GM12878 (cell line): ENCODE measurements around the gene PREX1. TPM values are rescaled to one million over a fixed set of nuclear protein-coding genes. Genes with fewer than 3 reads are reported as not detected.

ENCODE experiments used
- ATAC-seq: fragments of 200-7000 bp; cut with Tn5 transposase; 3 replicates; pipeline ENCODE4 v1.9.1; 2020; ENCODE audit warnings: mild to moderate bottlenecking, moderate library complexity
- BruUV-seq: library from RNA; stranded (reverse); fragments of 400-500 nt; replicated peaks from 2 replicates; lab custom pipeline; 2021; lab: Mats Ljungman, UMichigan
- CTCF ChIA-PET: fragments of 300-600 bp; sonication (Branson Sonifier 250); formaldehyde crosslinking; extraction: SDS; loops from one replicate; lab custom pipeline; 2021; ENCODE audit warnings: inconsistent platforms; lab: Yijun Ruan, JAX
- POLR2A ChIA-PET: fragments of 350-600 bp; formaldehyde crosslinking; extraction: SDS; loops from one replicate; lab custom pipeline; 2021; ENCODE audit warnings: inconsistent platforms; lab: Charles Lee
- RAD21 ChIA-PET: fragments of 300-600 bp; sonication (Branson Sonifier 250); formaldehyde crosslinking; loops from one replicate; lab custom pipeline; 2023; ENCODE audit warnings: antibody characterized with exemption; ENCODE audit not compliant: unreplicated experiment; lab: Charles Lee
- SMC1A ChIA-PET: fragments of 300-600 bp; sonication (Branson Sonifier 250); formaldehyde crosslinking; loops from one replicate; lab custom pipeline; 2023; ENCODE audit not compliant: unreplicated experiment, uncharacterized antibody; lab: Charles Lee
- DNase-seq: peaks from one replicate; pipeline ENCODE4 v3.0.0-alpha.2; 2011; ENCODE audit warnings: low read depth, low spot score
- FAIRE-seq: peaks from 3 replicates; lab custom pipeline; 2011; peaks lifted over from hg19 to GRCh38; lab: Jason Lieb, UNC
- H2AFZ ChIP-seq: 2 replicates; pipeline ENCODE4 v1.6.0; 2011; ENCODE audit warnings: low read depth, low read length, control low read depth; ENCODE audit not compliant: control insufficient read depth
- H3K27ac ChIP-seq: 2 replicates; pipeline ENCODE4 v1.5.1; 2011; ENCODE audit warnings: control low read depth; ENCODE audit not compliant: control insufficient read depth, insufficient read depth
- H3K27me3 ChIP-seq, 2 experiments: replicated peaks in 1 of 2; 2 replicates each; pipeline versions ENCODE4 v1.6.0 to v1.6.1; 2011; ENCODE audit warnings: low read length in 1 of 2; ENCODE audit not compliant: control insufficient read depth in 2 of 2, insufficient read depth in 2 of 2
- H3K36me3 ChIP-seq, 2 experiments: 2 replicates each; pipeline ENCODE4 v1.5.1; 2011; ENCODE audit warnings: low read length in 1 of 2; ENCODE audit not compliant: control insufficient read depth in 2 of 2, insufficient read depth in 2 of 2
- H3K4me1 ChIP-seq: 2 replicates; pipeline ENCODE4 v1.6.1; 2011; ENCODE audit warnings: mild to moderate bottlenecking, low read length, moderate library complexity, mixed read lengths; ENCODE audit not compliant: control insufficient read depth, insufficient read depth
- H3K4me2 ChIP-seq: 2 replicates; pipeline ENCODE4 v1.6.0; 2011; ENCODE audit warnings: control low read depth; ENCODE audit not compliant: control insufficient read depth, insufficient read depth
- H3K4me3 ChIP-seq: fragments of 200-600 bp; sonication (generic); 2 replicates; pipeline ENCODE4 v1.5.1; 2016
- H3K79me2 ChIP-seq: 2 replicates; pipeline ENCODE4 v1.6.0; 2011; ENCODE audit warnings: low read length; ENCODE audit not compliant: control insufficient read depth, insufficient read depth
- H3K9ac ChIP-seq: 2 replicates; pipeline ENCODE4 v1.8.0; 2011; ENCODE audit warnings: low read length, control low read depth, mixed read lengths; ENCODE audit not compliant: control insufficient read depth, insufficient read depth
- H3K9me3 ChIP-seq: replicated peaks from 3 replicates; pipeline ENCODE4 v1.5.1; 2011; ENCODE audit warnings: mild to moderate bottlenecking, low read length; ENCODE audit not compliant: control insufficient read depth, insufficient read depth
- H4K20me1 ChIP-seq: 2 replicates; pipeline ENCODE4 v1.6.0; 2011; ENCODE audit not compliant: control insufficient read depth, insufficient read depth
- CHD2 ChIP-seq: IDR thresholded peaks from 2 replicates; pipeline ENCODE4 v1.6.1; 2011; ENCODE audit warnings: low read depth, low read length, improper control_type of control experiment, borderline replicate concordance
- CUX1 ChIP-seq: IDR thresholded peaks from 2 replicates; pipeline ENCODE4 v1.6.1; 2012; ENCODE audit warnings: improper control_type of control experiment, low read depth, low read length; ENCODE audit not compliant: insufficient replicate concordance
- IKZF1 ChIP-seq: fragments of 450-650 bp; conservative IDR thresholded peaks from 2 replicates; pipeline ENCODE4 v1.6.1; 2017; ENCODE audit warnings: antibody characterized with exemption, mild to moderate bottlenecking
- JUND ChIP-seq: IDR thresholded peaks from 2 replicates; pipeline ENCODE4 v1.6.1; 2012; ENCODE audit warnings: low read depth, mild to moderate bottlenecking, low read length, improper control_type of control experiment, moderate library complexity
- MLLT1 ChIP-seq: fragments of 450-650 bp; IDR thresholded peaks from 2 replicates; pipeline ENCODE4 v1.6.1; 2016; ENCODE audit warnings: mild to moderate bottlenecking
- MTA2 ChIP-seq: fragments of 450-650 bp; IDR thresholded peaks from 2 replicates; pipeline ENCODE4 v1.6.1; 2016; ENCODE audit warnings: low read depth, mild to moderate bottlenecking, moderate library complexity
- MTA3 ChIP-seq: IDR thresholded peaks from 2 replicates; pipeline ENCODE4 v1.6.1; 2012; ENCODE audit warnings: low read length, inconsistent platforms, borderline replicate concordance
- MYB ChIP-seq: fragments of 150-350 bp; IDR thresholded peaks from 2 replicates; pipeline ENCODE4 v1.6.1; 2014; ENCODE audit warnings: mild to moderate bottlenecking, low read depth, low read length, borderline replicate concordance
- NFIC ChIP-seq: IDR thresholded peaks from 2 replicates; pipeline ENCODE4 v1.6.1; 2012; ENCODE audit warnings: low read depth, mild to moderate bottlenecking, inconsistent platforms, low read length, moderate library complexity
- ZNF592 ChIP-seq: fragments of 450-650 bp; IDR thresholded peaks from 2 replicates; pipeline ENCODE4 v1.6.1; 2017; ENCODE audit warnings: mild to moderate bottlenecking, moderate library complexity
- WGBS: methylation state at CpG from one replicate; pipeline ENCODE4 v1.1.6; 2016; ENCODE audit warnings: low lambda C conversion rate; ENCODE audit not compliant: insufficient replicate concordance, insufficient coverage; ENCODE audit errors: missing lambda C conversion rate; 5-methylcytosine and 5-hydroxymethylcytosine counted together
- in situ Hi-C: fragments of 300-500 bp; cut with MboI; formaldehyde crosslinking; loops from 9 replicates; pipeline ENCODE4 v1.14.3; 2018; ENCODE audit warnings: mixed read lengths
- intact Hi-C: fragments of 100-400 bp; cut with micrococcal nuclease; formaldehyde crosslinking; loops from one replicate; pipeline ENCODE4 v1.14.2; 2022; ENCODE audit not compliant: unreplicated experiment
- polyA plus RNA-seq, 11 experiments: library from polyadenylated mRNA; depleted of rRNA in 4 of 11; unstranded in 6 of 11; stranded (reverse) in 5 of 11; fragments of >200 nt; fragmentation: Nextera tagmentation in 4 of 11; fragmentation: Illumina TruSeq in 1 of 11; extraction: Ambion mirVana in 4 of 11; extraction: Trizol in 1 of 11; gene quantifications; 1 replicate in 1 of 11; 2 replicates in 10 of 11; pipeline versions ENCODE4 v1.2.1 to v1.2.3, GENCODE V29; 2011 to 2016; ENCODE audit warnings: inconsistent platforms in 2 of 11, missing spikeins in 2 of 11, low read depth in 1 of 11
- total RNA-seq, 4 experiments: library from RNA; depleted of rRNA in 3 of 4; stranded (reverse); fragments of >200 nt in 3 of 4; fragmentation: Illumina TruSeq in 1 of 4; extraction: Trizol in 1 of 4; gene quantifications; 2 replicates each; pipeline versions ENCODE4 v1.2.1 to v1.2.3, GENCODE V29; 2013 to 2021

PREX1 gene
- total and polyA plus RNA-seq, 10 of the 15 experiments (the other 5 are each of a cell fraction or from before 2014, with no cell fraction given), result 2.6 to 114 (median 38.9) TPM

- in situ Hi-C loops (no loop called here), intact Hi-C loops (loop anchor here (2.0 to 10.0 kb wide), 3 partner anchors 20 to 186 kb away; no protein-coding TSS in a partner anchor)
- Histone ChIP-seq H3K4me3 (peak overlapping the region; percentile 32; the same call in 1 of the 2 replicates), H3K9me3 (no peaks in the 10 kb centered on the region), H3K79me2 (peaks cover 92% of the 10 kb centered on the region), H3K27ac (peak overlapping the region; percentile 70), H3K4me1 (peaks cover 92% of the 10 kb centered on the region), H4K20me1 (no peaks in the 10 kb centered on the region), H3K4me2 (peak overlapping the region; percentile 79), H2AFZ (no peak overlapping the region), H3K9ac (no peak overlapping the region), H3K36me3 (peaks cover 16 to 30% of the 10 kb centered on the region in 2 experiments; a peak in 3 of 4 replicates), H3K27me3 (no peaks in the 10 kb centered on the region)
- peak; percentile 61 for FAIRE-seq
- ATAC-seq, result peak; percentile 62
- no TSS peak for BruUV-seq
- ChIA-PET SMC1A (interaction anchor here (0.6 to 15.6 kb wide), 6 partner anchors 8 to 69 kb away, joined by 3 to 141 read pairs (median 4); no protein-coding TSS in a partner anchor), RAD21 (interaction anchor here (0.8 to 2.2 kb wide), 6 partner anchors 16 to 108 kb away, joined by 3 to 9 read pairs (median 4); no protein-coding TSS in a partner anchor), POLR2A (interaction anchor here (0.5 to 1.3 kb wide), 3 partner anchors 40 to 107 kb away, joined by 3 to 6 read pairs (median 4); no protein-coding TSS in a partner anchor), CTCF (interaction anchor here (1.0 to 4.4 kb wide), 5 partner anchors 19 to 186 kb away, joined by 4 to 13 read pairs (median 5); partner anchors contain the start of gene PREX1)
- DNase-seq, result no peak
- WGBS, result under 1% methylated on average over 8 of the region's 8 CpGs
- no peak for TF ChIP-seq ZNF592
- peak; percentile 65; the same call in 1 of the 2 replicates for TF ChIP-seq IKZF1
- peak; percentile 73; the same call in 1 of the 2 replicates for TF ChIP-seq MTA3
- TF ChIP-seq CHD2, result peak; percentile 44; the same call in 1 of the 2 replicates
- peak; percentile 49; the same call in 1 of the 2 replicates for TF ChIP-seq MTA2
- no peak for TF ChIP-seq JUND
- TF ChIP-seq CUX1, result no peak
- TF ChIP-seq NFIC, result peak; percentile 57; the same call in 1 of the 2 replicates
- TF ChIP-seq MYB, result no peak
- 0 out of 2 replicates have a peak, but pooled peaks have one; percentile 33 for TF ChIP-seq MLLT1
Measured at GRCh38 chr20:48718786-48719578, 108.8 kb downstream of the PREX1 start.
